Effector memory CD8-positive, alpha-beta T cell (primary cell): ENCODE data around the gene AP3D1.
"Not testable (repeated sequence)": the region's sequence is repeated elsewhere in the genome, so short reads cannot be mapped to it uniquely, and the experiment has no call there.

ENCODE experiments used
- ATAC-seq: fragments of 150-1000 bp; cut with Tn5 transposase; replicated peaks from 2 replicates; pipeline ENCODE4 v1.10.0; 2021; ENCODE audit warnings: mild to moderate bottlenecking, moderate library complexity
- DNase-seq, 3 experiments: peaks; one replicate each; pipeline ENCODE4 v3.0.0; 2021
- H3K27ac Mint-ChIP-seq, 2 donors: one replicate each; pipeline ENCODE4 v1.8.0; 2022; ENCODE audit warnings: mild to moderate bottlenecking in 2 of 2, mixed read lengths in 2 of 2, moderate library complexity in 2 of 2
- H3K27me3 Mint-ChIP-seq, 2 donors: one replicate each; pipeline ENCODE4 v1.8.0; 2022; ENCODE audit warnings: mixed read lengths in 2 of 2
- H3K36me3 Mint-ChIP-seq: one replicate; pipeline ENCODE4 v1.8.0; 2022; ENCODE audit warnings: mild to moderate bottlenecking, moderate library complexity, mixed read lengths; ENCODE audit not compliant: insufficient read depth
- H3K4me1 Mint-ChIP-seq, 2 donors: one replicate each; pipeline ENCODE4 v1.8.0; 2022; ENCODE audit warnings: low read depth in 2 of 2, mixed read lengths in 2 of 2
- H3K4me3 Mint-ChIP-seq, 2 donors: one replicate each; pipeline ENCODE4 v1.8.0; 2022; ENCODE audit warnings: mild to moderate bottlenecking in 2 of 2, mixed read lengths in 2 of 2, moderate library complexity in 2 of 2
- H3K9me3 Mint-ChIP-seq, 2 donors: one replicate each; pipeline ENCODE4 v1.8.0; 2022; ENCODE audit warnings: mixed read lengths in 2 of 2

Gene AP3D1

DNA sequence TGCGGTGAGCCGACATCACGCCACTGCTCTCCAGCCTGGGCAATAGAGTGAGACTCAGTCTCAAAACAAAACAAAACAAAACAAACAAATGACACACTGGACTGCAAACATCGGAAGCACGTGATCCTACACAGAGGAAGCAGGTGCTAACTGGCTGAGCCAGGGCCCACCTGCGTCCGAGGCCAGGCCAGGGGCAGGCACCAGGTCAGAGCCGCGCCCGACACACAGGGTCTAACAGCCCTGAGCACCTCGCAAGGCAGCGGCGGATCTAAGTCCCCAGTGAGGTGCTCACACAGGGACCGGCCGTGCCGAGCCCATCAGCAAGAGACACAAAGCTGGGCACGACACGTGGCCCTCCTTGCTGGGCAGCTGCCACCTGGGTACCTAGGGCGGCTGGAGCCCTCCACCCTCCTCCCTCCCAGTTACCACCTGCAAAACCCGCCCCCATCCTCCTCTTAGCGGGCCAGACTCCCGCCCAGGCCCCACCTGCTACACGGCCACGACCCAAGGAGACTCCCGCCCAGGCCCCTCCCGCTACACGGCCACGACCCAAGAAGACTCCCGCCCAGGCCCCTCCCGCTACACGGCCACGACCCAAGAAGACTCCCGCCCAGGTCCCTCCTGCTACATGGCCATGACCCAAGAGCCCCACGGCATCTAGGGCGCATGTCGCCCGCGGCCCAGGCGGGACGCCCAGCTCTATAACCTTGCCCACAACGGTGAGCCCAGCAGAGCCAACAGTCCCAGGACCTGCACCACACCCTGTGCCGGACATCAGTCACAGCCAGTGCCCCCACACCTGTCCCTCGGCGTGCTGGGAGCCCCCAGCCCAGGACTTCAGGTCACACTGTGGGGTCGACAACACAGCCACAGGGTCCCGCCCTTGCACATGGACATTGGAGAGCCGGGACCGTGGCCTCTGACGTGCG lies 15.6 kb downstream of the AP3D1 start:
- ATAC-seq (no peak), DNase-seq (no peak)
- peak overlapping the region in 1 of 2 donors; percentile 49 for H3K27ac Mint-ChIP-seq
- peaks cover 0 to 6% of the 10 kb centered on the region in 2 donors for H3K4me1 Mint-ChIP-seq
- H3K27me3 Mint-ChIP-seq: no peaks in the 10 kb centered on the region
- no peaks in the 10 kb centered on the region for H3K9me3 Mint-ChIP-seq
- H3K36me3 Mint-ChIP-seq: peaks cover 41% of the 10 kb centered on the region
- no peak overlapping the region for H3K4me3 Mint-ChIP-seq

DNA sequence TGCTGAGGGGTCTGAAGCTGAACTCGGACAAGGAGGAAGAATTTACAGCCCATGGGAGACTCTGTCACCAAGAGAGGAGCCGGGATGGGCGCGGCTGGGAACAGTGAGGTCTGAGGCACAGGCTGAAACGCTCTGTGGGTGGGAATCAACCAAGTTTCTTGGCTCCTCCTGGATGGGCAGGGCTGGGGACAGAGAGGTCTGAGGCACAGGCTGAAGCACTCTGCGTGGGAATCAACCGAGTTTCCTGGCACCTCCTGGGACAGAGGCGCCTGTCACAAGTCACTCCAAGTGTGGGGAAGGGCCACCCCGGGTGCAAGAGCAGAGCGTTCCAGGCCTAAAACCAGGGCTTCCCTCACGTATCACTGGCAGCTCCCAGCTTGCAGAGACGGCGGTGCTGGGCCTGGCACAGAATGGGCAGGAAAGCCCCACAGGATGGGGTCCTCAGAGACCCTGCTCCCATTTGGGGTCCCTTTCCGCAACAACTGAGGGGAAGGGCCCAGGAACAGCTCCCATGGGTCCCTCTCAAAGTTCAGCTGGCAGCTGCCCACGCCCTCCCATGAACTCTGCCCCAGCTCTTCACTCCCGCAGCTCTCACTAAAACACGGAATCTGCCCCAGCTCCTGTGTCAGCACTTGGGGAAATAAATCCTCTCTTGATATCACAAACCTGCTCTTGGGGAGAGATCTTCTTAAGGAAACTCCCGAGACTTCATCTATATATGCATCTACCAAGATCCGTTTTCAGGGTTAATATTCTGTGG lies 18.5 kb downstream of the AP3D1 start:
- Mint-ChIP-seq H3K27me3 (no peaks in the 10 kb centered on the region), H3K9me3 (no peaks in the 10 kb centered on the region), H3K4me1 (peaks cover 0 to 4% of the 10 kb centered on the region in 2 donors), H3K27ac (no peak overlapping the region), H3K4me3 (no peak overlapping the region), H3K36me3 (peaks cover 43% of the 10 kb centered on the region)
- ATAC-seq (no peak), DNase-seq (no peak)

- no peaks in the 10 kb centered on the region for H3K9me3 Mint-ChIP-seq
Measured at GRCh38 chr19:2132191-2132590, 19.2 kb downstream of the AP3D1 start.

GRCh38 chr19:2131012-2131975 lies 20.1 kb downstream of the AP3D1 start:
- not testable (repeated sequence) for H3K9me3 Mint-ChIP-seq, H3K4me3 Mint-ChIP-seq, H3K27ac Mint-ChIP-seq, H3K4me1 Mint-ChIP-seq, DNase-seq, ATAC-seq, H3K27me3 Mint-ChIP-seq
- peaks cover 43% of the 10 kb centered on the region for H3K36me3 Mint-ChIP-seq

More at GRCh38 chr19:2132191-2132590, 19.2 kb downstream of the AP3D1 start:
- DNase-seq (no peak), ATAC-seq (no peak)
- H3K27me3 Mint-ChIP-seq: no peaks in the 10 kb centered on the region
- no peak overlapping the region for H3K4me3 Mint-ChIP-seq
- H3K36me3 Mint-ChIP-seq: peaks cover 41% of the 10 kb centered on the region
- H3K4me1 Mint-ChIP-seq: peaks cover 0 to 4% of the 10 kb centered on the region in 2 donors
- H3K27ac Mint-ChIP-seq: no peak overlapping the region

DNA sequence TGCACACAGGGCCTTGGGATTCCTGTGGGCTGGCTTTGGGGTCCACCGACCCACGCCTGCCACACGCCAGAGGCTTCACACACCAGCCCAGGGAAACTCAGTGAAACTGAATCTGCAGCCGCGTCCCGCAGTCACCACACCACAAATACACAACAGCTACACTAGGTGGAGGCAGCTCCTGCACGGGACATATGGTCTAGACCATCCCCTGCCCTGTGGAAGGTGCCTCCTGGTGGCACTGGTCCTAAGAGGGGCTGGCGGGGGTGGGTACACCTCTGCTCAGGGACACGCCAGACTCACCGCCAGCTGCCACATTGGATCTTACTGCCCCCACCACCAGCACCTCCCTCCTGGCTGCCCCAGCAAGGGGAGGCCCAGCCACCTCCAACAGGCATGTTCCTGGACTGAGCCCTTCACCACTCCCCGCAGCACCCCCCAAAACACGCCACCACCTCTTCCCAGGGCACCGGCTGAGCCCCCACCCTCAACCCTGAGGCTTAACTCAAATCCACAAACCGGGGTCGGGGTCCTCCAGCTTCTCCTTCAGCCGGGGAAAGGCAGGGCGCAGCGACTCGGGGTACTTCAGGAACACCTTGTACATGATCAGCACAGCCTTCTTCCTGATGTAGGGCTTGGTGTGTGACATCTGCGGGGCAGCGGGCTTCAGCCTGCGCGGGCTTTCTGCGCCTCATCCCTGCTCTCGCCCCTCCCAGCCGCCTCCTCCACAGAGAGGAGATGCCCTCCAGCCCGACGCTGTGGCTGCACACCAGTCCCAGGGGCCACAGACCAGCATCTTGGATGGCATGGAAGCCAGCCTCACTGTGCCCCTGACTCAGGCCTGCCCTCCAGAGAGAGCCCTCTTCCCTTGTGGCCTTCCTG lies 21.2 kb downstream of the AP3D1 start:
- Mint-ChIP-seq H3K4me1 (peaks cover 0 to 4% of the 10 kb centered on the region in 2 donors), H3K4me3 (no peak overlapping the region), H3K9me3 (no peaks in the 10 kb centered on the region), H3K27ac (no peak overlapping the region), H3K36me3 (peaks cover 48% of the 10 kb centered on the region), H3K27me3 (no peaks in the 10 kb centered on the region)
- no peak for ATAC-seq
- no peak for DNase-seq

DNA sequence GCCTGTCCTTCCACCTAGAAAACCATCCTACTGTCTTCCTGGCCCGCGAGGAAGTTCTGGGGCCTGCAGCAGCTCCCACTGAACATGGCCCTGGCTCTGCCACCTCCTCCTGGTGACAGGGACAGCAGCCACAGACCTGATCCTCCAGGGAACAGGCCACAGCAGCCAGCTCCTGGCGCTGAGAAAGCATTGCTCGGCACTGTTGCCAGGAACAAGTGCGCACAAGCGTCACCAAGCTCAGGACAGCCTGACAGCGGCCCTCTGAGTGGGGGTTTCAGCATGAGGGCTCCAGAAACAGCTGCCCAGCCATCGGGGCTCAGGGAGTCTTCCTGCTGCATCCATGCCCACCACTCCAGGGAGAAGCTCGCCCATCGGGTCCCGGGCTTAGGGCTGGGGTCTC lies 21.9 kb downstream of the AP3D1 start:
- peaks cover 54% of the 10 kb centered on the region for H3K36me3 Mint-ChIP-seq
- no peaks in the 10 kb centered on the region for H3K9me3 Mint-ChIP-seq
- ATAC-seq: no peak
- H3K4me1 Mint-ChIP-seq: peaks cover 0 to 4% of the 10 kb centered on the region in 2 donors
- no peak overlapping the region for H3K27ac Mint-ChIP-seq
- H3K27me3 Mint-ChIP-seq: no peaks in the 10 kb centered on the region
- DNase-seq: no peak
- no peak overlapping the region for H3K4me3 Mint-ChIP-seq

- peaks cover 53% of the 10 kb centered on the region for H3K36me3 Mint-ChIP-seq
- no peak overlapping the region for H3K27ac Mint-ChIP-seq
- peaks cover 0 to 4% of the 10 kb centered on the region in 2 donors for H3K4me1 Mint-ChIP-seq
- DNase-seq (no peak), ATAC-seq (no peak)
- H3K9me3 Mint-ChIP-seq: no peaks in the 10 kb centered on the region
- no peak overlapping the region for H3K4me3 Mint-ChIP-seq
- no peaks in the 10 kb centered on the region for H3K27me3 Mint-ChIP-seq
Measured at GRCh38 chr19:2129022-2129421, 22.3 kb downstream of the AP3D1 start.

GRCh38 chr19:2128252-2128651 lies 23.1 kb downstream of the AP3D1 start:
- peaks cover 48% of the 10 kb centered on the region for H3K36me3 Mint-ChIP-seq
- H3K4me3 Mint-ChIP-seq, H3K27me3 Mint-ChIP-seq, H3K4me1 Mint-ChIP-seq, DNase-seq, H3K27ac Mint-ChIP-seq, H3K9me3 Mint-ChIP-seq, ATAC-seq: not testable (repeated sequence)

DNA sequence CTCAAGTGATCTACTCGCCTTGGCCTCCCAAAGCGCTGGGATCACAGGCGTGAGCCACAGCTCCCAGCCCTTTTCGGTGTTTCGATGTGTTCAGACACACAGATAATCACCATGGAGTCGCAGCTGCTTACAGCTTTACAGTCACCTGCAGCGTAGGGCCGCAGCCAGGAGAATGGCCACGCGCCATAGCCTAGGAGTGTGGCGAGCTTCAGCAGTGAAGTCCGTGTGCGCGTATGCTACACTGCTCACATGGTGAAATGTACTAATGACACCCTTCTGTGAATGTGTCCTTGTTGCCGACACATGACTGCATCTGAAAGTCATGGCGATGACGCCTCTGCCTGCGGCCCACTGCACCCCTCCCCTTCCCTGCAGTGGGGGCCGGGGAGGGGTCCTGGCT lies 23.6 kb downstream of the AP3D1 start:
- Mint-ChIP-seq H3K27me3 (no peaks in the 10 kb centered on the region), H3K36me3 (peaks cover 47% of the 10 kb centered on the region), H3K27ac (no peak overlapping the region), H3K9me3 (no peaks in the 10 kb centered on the region), H3K4me3 (no peak overlapping the region), H3K4me1 (peaks cover 0 to 4% of the 10 kb centered on the region in 2 donors)
- ATAC-seq (no peak), DNase-seq (no peak)

- no peaks in the 10 kb centered on the region for H3K4me1 Mint-ChIP-seq
- H3K27me3 Mint-ChIP-seq: no peaks in the 10 kb centered on the region
- H3K9me3 Mint-ChIP-seq: no peaks in the 10 kb centered on the region
- H3K36me3 Mint-ChIP-seq: peaks cover 47% of the 10 kb centered on the region
- H3K4me3 Mint-ChIP-seq: no peak overlapping the region
- DNase-seq (no peak), ATAC-seq (no peak)
- H3K27ac Mint-ChIP-seq: no peak overlapping the region
Measured at GRCh38 chr19:2126879-2127518, 24.4 kb downstream of the AP3D1 start.

- Mint-ChIP-seq H3K4me1 (peaks cover 0 to under 1% of the 10 kb centered on the region in 2 donors), H3K27me3 (no peaks in the 10 kb centered on the region), H3K9me3 (no peaks in the 10 kb centered on the region), H3K36me3 (peaks cover 64% of the 10 kb centered on the region), H3K27ac (no peak overlapping the region), H3K4me3 (no peak overlapping the region)
- DNase-seq: no peak
- ATAC-seq: no peak
Measured at GRCh38 chr19:2123682-2124387, 27.5 kb downstream of the AP3D1 start.
